Measurements from ENCODE around the gene GRM7.

Gene GRM7

DNA sequence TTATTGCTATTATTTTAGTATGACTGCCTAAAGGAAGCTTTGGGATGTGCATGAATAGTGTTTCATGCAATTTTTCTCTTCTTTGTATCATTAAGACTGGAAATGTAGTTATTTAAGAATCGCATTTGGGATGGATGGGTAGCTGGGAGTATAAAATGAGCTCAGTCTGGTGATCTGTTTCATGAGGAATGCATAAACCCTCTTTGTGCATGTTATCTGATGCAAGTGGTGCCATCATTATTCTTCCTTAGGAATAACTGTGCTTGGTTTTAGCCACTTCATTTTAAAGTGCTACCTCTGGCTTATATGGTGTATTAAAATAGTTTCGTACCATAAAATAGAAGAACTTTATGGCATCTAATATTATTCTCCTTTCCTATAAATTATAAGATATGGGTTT lies 535.6 kb downstream of the GRM7 start:
- H3K36me3 ChIP-seq (ENCODE audit: control insufficient read depth, insufficient read depth, low read length) = no peaks in the 10 kb centered on the region
- H3K27me3 ChIP-seq (ENCODE audit: control insufficient read depth, insufficient read depth, low read length) = no peaks in the 10 kb centered on the region
- H3K4me1 ChIP-seq (ENCODE audit: control insufficient read depth, insufficient read depth, low read length) = no peaks in the 10 kb centered on the region
- H3K9me3 ChIP-seq (ENCODE audit: control insufficient read depth, insufficient read depth, low read depth, low read length) = no peaks in the 10 kb centered on the region
- H3K27ac ChIP-seq (ENCODE audit: low read depth, low read length) = no peak overlapping the region
- no peak overlapping the region for H3K9ac ChIP-seq (ENCODE audit: low read length)
- no peak overlapping the region for H3K4me3 ChIP-seq (ENCODE audit: low read depth, low read length)

- Histone ChIP-seq H3K36me3 (ENCODE audit: control insufficient read depth, insufficient read depth, low read length) (no peaks in the 10 kb centered on the region), H3K4me1 (ENCODE audit: control insufficient read depth, insufficient read depth, low read length) (no peaks in the 10 kb centered on the region), H3K27ac (ENCODE audit: low read depth, low read length) (no peak overlapping the region), H3K9ac (ENCODE audit: low read length) (no peak overlapping the region), H3K27me3 (ENCODE audit: control insufficient read depth, insufficient read depth, low read length) (no peaks in the 10 kb centered on the region), H3K4me3 (ENCODE audit: low read depth, low read length) (no peak overlapping the region), H3K9me3 (ENCODE audit: control insufficient read depth, insufficient read depth, low read depth, low read length) (no peaks in the 10 kb centered on the region)
These were observed 536.2 kb downstream of the GRM7 start for GRCh38 chr3:7397097-7397496.

DNA sequence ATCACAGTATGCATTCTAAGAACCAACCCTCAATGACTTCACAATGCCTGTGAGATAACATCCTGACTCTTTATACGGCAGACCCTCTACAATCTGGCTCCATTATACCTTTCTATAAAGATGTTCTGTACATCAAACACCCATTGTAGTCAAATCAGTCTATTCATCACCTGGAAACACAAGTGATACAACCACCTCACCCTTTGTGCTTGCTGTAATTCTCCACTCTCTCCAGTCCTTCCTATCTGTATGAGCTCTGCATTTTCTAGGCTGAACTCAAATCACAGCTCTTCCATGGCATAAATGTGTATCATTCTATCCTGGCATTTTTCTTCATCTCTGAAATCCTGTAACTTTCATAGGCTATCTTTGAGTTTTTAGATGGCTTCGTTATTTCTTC lies 539.4 kb downstream of the GRM7 start:
- Histone ChIP-seq H3K4me3 (ENCODE audit: low read depth, low read length) (no peak overlapping the region), H3K4me1 (ENCODE audit: control insufficient read depth, insufficient read depth, low read length) (no peaks in the 10 kb centered on the region), H3K9me3 (ENCODE audit: control insufficient read depth, insufficient read depth, low read depth, low read length) (no peaks in the 10 kb centered on the region), H3K9ac (ENCODE audit: low read length) (no peak overlapping the region), H3K36me3 (ENCODE audit: control insufficient read depth, insufficient read depth, low read length) (no peaks in the 10 kb centered on the region), H3K27me3 (ENCODE audit: control insufficient read depth, insufficient read depth, low read length) (no peaks in the 10 kb centered on the region), H3K27ac (ENCODE audit: low read depth, low read length) (no peak overlapping the region)

DNA sequence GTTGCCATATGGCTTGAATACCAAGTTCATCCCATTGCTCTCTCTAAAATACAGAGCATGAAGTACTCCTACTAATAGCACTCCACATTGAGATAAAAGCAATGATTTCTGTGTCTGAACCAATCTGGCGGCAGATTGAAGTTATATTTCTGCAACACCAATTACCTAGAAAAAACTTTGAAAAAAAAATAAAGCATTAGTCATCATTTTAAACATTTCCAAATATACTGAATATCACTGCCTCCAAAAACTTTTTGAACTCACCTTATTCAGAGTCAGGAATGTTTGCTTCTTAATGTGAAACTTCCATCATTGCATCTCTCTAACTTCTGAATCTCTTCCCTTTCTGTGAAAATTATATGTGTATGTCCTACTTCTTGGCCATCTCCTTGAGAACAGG lies 540.5 kb downstream of the GRM7 start:
- no peaks in the 10 kb centered on the region for H3K4me1 ChIP-seq (ENCODE audit: control insufficient read depth, insufficient read depth, low read length)
- no peak overlapping the region for H3K9ac ChIP-seq (ENCODE audit: low read length)
- no peaks in the 10 kb centered on the region for H3K9me3 ChIP-seq (ENCODE audit: control insufficient read depth, insufficient read depth, low read depth, low read length)
- H3K27ac ChIP-seq (ENCODE audit: low read depth, low read length) = no peak overlapping the region
- H3K4me3 ChIP-seq (ENCODE audit: low read depth, low read length) = no peak overlapping the region
- no peaks in the 10 kb centered on the region for H3K36me3 ChIP-seq (ENCODE audit: control insufficient read depth, insufficient read depth, low read length)
- H3K27me3 ChIP-seq (ENCODE audit: control insufficient read depth, insufficient read depth, low read length) = no peaks in the 10 kb centered on the region

DNA sequence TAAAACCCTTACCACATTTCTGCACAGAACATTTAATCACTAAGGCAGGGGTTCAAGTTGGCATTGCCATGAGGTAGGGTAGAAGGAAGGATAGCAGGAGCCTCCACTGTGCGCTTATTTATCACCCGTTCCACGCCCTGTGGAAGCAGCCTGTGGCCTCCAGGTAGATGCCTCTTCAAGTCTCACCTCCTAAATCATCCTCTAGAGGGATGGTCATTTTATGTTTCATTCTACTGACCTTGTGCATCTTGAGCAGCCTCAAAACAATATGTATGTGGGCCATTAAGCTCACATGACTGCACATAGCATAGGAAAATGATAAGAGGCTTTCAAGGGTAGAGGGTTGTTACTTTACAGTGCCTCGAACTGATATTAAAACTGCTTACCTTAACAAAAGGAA lies 546.2 kb downstream of the GRM7 start:
- Histone ChIP-seq H3K36me3 (ENCODE audit: control insufficient read depth, insufficient read depth, low read length) (no peaks in the 10 kb centered on the region), H3K27me3 (ENCODE audit: control insufficient read depth, insufficient read depth, low read length) (no peaks in the 10 kb centered on the region)

GRCh38 chr3:7410782-7411181 lies 549.9 kb downstream of the GRM7 start:
- H3K4me1 ChIP-seq (ENCODE audit: control insufficient read depth, insufficient read depth, low read length) = no peaks in the 10 kb centered on the region
- no peaks in the 10 kb centered on the region for H3K9me3 ChIP-seq (ENCODE audit: control insufficient read depth, insufficient read depth, low read depth, low read length)
- H3K27ac ChIP-seq (ENCODE audit: low read depth, low read length) = no peak overlapping the region
- H3K9ac ChIP-seq (ENCODE audit: low read length) = no peak overlapping the region
- no peaks in the 10 kb centered on the region for H3K36me3 ChIP-seq (ENCODE audit: control insufficient read depth, insufficient read depth, low read length)
- no peak overlapping the region for H3K4me3 ChIP-seq (ENCODE audit: low read depth, low read length)
- no peaks in the 10 kb centered on the region for H3K27me3 ChIP-seq (ENCODE audit: control insufficient read depth, insufficient read depth, low read length)

More for the DNA sequence above, 546.2 kb downstream of the GRM7 start:
- Histone ChIP-seq H3K27ac (ENCODE audit: low read depth, low read length) (no peak overlapping the region), H3K9me3 (ENCODE audit: control insufficient read depth, insufficient read depth, low read depth, low read length) (no peaks in the 10 kb centered on the region), H3K9ac (ENCODE audit: low read length) (no peak overlapping the region), H3K4me3 (ENCODE audit: low read depth, low read length) (no peak overlapping the region), H3K4me1 (ENCODE audit: control insufficient read depth, insufficient read depth, low read length) (no peaks in the 10 kb centered on the region)

DNA sequence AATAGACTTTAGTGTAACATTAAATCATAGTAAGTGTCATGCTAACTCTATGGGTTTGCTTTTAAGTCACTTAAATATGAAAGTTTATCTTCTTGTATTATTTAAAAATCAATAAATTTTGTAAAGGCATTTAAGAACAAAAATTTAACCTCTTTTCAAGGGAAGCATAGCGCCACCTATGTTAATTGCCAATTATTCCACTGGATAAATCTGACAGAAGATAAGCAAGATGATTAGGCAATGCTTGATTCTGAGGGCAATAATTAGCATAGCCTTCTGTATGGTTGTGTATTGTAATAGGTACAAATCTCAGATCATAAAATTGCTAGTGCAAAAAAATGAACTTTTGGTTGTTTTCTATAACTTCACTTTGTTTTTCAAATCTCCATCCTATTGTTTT lies 560.1 kb downstream of the GRM7 start:
- Histone ChIP-seq H3K27ac (ENCODE audit: low read depth, low read length) (no peak overlapping the region), H3K36me3 (ENCODE audit: control insufficient read depth, insufficient read depth, low read length) (no peaks in the 10 kb centered on the region), H3K4me1 (ENCODE audit: control insufficient read depth, insufficient read depth, low read length) (no peaks in the 10 kb centered on the region), H3K27me3 (ENCODE audit: control insufficient read depth, insufficient read depth, low read length) (no peaks in the 10 kb centered on the region), H3K4me3 (ENCODE audit: low read depth, low read length) (no peak overlapping the region), H3K9ac (ENCODE audit: low read length) (no peak overlapping the region), H3K9me3 (ENCODE audit: control insufficient read depth, insufficient read depth, low read depth, low read length) (no peaks in the 10 kb centered on the region)

DNA sequence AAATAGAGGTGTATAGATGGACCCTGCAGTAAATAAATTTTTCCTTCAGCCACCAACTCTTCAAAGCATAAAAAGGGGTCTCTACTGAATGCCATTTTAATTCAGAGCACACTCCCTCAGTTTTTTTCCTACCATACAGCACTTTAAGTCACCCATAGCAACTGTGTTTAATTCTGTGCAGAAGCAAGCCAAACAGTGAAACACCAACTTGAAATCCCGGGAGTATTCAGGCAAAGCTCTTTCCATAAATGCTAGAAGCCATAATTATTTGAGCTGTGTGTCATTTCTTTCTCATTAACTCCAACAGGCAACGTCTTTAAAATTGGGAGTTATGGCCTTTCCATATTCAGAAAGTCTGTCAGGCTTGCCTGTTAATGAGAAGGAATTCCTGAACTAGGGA lies 562.1 kb downstream of the GRM7 start:
- H3K9me3 ChIP-seq (ENCODE audit: control insufficient read depth, insufficient read depth, low read depth, low read length) = no peaks in the 10 kb centered on the region
- H3K4me1 ChIP-seq (ENCODE audit: control insufficient read depth, insufficient read depth, low read length) = no peaks in the 10 kb centered on the region
- no peaks in the 10 kb centered on the region for H3K27me3 ChIP-seq (ENCODE audit: control insufficient read depth, insufficient read depth, low read length)
- no peak overlapping the region for H3K27ac ChIP-seq (ENCODE audit: low read depth, low read length)
- H3K4me3 ChIP-seq (ENCODE audit: low read depth, low read length) = no peak overlapping the region
- H3K36me3 ChIP-seq (ENCODE audit: control insufficient read depth, insufficient read depth, low read length) = no peaks in the 10 kb centered on the region
- no peak overlapping the region for H3K9ac ChIP-seq (ENCODE audit: low read length)

DNA sequence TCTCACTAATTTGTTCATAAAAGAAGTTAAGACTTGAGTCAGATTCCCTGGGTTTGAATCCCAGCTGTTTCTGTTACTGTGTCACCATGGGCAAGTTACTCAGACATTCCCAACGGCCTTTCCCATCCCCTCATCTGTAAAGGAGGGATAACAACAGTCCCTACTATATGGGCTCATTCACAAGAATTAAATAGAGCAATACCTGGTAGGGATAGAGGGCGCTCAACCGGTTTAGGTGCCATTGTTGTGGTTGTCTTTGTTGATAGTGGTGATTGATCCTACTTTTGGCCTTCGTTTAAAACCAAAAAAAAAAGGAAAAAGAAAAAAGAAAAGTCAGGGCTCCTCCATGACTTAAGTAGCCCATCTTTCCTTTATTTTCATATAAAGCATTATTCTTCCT lies 563.1 kb downstream of the GRM7 start:
- Histone ChIP-seq H3K27ac (ENCODE audit: low read depth, low read length) (no peak overlapping the region), H3K27me3 (ENCODE audit: control insufficient read depth, insufficient read depth, low read length) (no peaks in the 10 kb centered on the region), H3K9ac (ENCODE audit: low read length) (no peak overlapping the region), H3K4me1 (ENCODE audit: control insufficient read depth, insufficient read depth, low read length) (no peaks in the 10 kb centered on the region), H3K9me3 (ENCODE audit: control insufficient read depth, insufficient read depth, low read depth, low read length) (no peaks in the 10 kb centered on the region), H3K4me3 (ENCODE audit: low read depth, low read length) (no peak overlapping the region), H3K36me3 (ENCODE audit: control insufficient read depth, insufficient read depth, low read length) (no peaks in the 10 kb centered on the region)

DNA sequence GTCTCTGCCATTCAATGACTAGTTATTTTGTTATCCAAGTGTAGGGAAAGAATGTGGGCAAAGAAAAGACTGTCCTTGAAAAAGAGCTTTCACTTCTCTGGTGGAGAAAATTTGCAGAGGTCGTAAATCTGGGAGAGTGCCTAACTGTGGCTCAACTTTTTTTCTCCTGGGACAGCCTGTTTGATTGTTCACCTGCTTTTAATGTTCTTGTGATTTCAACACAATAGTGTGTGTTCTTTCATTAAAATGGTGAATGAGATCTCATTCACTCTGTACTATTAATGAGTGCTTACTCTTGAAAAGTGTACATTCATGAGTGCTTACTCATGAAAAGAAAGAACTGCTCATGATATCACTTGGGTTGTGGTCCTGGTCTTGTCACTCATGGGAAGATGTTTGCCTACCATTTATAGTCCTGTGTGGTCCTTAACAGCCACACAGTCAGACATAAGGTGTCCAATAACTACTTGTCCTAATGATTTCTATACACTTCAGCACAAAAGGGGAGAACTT lies 567.3 kb downstream of the GRM7 start:
- Histone ChIP-seq H3K4me3 (ENCODE audit: low read depth, low read length) (no peak overlapping the region), H3K36me3 (ENCODE audit: control insufficient read depth, insufficient read depth, low read length) (no peaks in the 10 kb centered on the region), H3K27me3 (ENCODE audit: control insufficient read depth, insufficient read depth, low read length) (no peaks in the 10 kb centered on the region), H3K9me3 (ENCODE audit: control insufficient read depth, insufficient read depth, low read depth, low read length) (peaks cover 8% of the 10 kb centered on the region), H3K9ac (ENCODE audit: low read length) (no peak overlapping the region), H3K27ac (ENCODE audit: low read depth, low read length) (no peak overlapping the region), H3K4me1 (ENCODE audit: control insufficient read depth, insufficient read depth, low read length) (no peaks in the 10 kb centered on the region)

DNA sequence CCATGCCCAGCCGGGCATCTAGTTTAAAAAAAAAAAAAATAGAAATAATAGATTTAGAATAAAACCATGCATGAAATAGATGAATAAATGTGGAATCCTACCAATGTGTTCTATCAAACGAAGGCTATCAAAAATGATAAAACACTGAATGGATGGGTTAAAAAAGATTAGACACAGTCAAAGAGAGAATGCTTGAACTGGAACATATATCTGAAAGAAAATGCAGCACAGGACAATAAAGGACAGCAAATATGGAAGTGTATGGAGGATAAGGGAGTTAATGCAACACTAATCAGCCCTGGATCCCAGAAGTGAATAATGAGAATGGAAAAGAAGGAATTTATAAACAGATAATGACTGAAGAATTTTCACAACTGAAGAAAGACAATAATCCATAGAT lies 571.7 kb downstream of the GRM7 start:
- no peak overlapping the region for H3K4me3 ChIP-seq (ENCODE audit: low read depth, low read length)
- H3K9ac ChIP-seq (ENCODE audit: low read length) = no peak overlapping the region
- H3K9me3 ChIP-seq (ENCODE audit: control insufficient read depth, insufficient read depth, low read depth, low read length) = peaks cover 12% of the 10 kb centered on the region
- H3K27ac ChIP-seq (ENCODE audit: low read depth, low read length) = no peak overlapping the region
- no peaks in the 10 kb centered on the region for H3K27me3 ChIP-seq (ENCODE audit: control insufficient read depth, insufficient read depth, low read length)
- H3K36me3 ChIP-seq (ENCODE audit: control insufficient read depth, insufficient read depth, low read length) = no peaks in the 10 kb centered on the region
- no peaks in the 10 kb centered on the region for H3K4me1 ChIP-seq (ENCODE audit: control insufficient read depth, insufficient read depth, low read length)

- no peak overlapping the region for H3K4me3 ChIP-seq (ENCODE audit: low read depth, low read length)
- H3K27me3 ChIP-seq (ENCODE audit: control insufficient read depth, insufficient read depth, low read length) = no peaks in the 10 kb centered on the region
- no peaks in the 10 kb centered on the region for H3K4me1 ChIP-seq (ENCODE audit: control insufficient read depth, insufficient read depth, low read length)
- H3K9me3 ChIP-seq (ENCODE audit: control insufficient read depth, insufficient read depth, low read depth, low read length) = peaks cover 12% of the 10 kb centered on the region
- H3K36me3 ChIP-seq (ENCODE audit: control insufficient read depth, insufficient read depth, low read length) = no peaks in the 10 kb centered on the region
- no peak overlapping the region for H3K9ac ChIP-seq (ENCODE audit: low read length)
- no peak overlapping the region for H3K27ac ChIP-seq (ENCODE audit: low read depth, low read length)
These were observed 572.2 kb downstream of the GRM7 start for GRCh38 chr3:7433073-7433472.
